ENCODE measurements around the gene CAB39L.

CAB39L gene

GRCh38 chr13:49287995-49288394 lies 155.9 kb downstream of the CAB39L start:
- H3K27me3 ChIP-seq: no peaks in the 10 kb centered on the region
- peaks cover 82% of the 10 kb centered on the region for H3K36me3 ChIP-seq
- H3K4me3 ChIP-seq (ENCODE audit: low read depth in 1 of 2, low read length in 1 of 2): no peak overlapping the region
- no peaks in the 10 kb centered on the region for H3K9me3 ChIP-seq
- no peak for TF ChIP-seq CTCF (IDR thresholded peaks at IDR 0.05)
- H3K27ac ChIP-seq: no peak overlapping the region
- H3K4me1 ChIP-seq (ENCODE audit: control insufficient read depth in 1 of 2, insufficient read depth in 1 of 2, low read depth in 1 of 2, low read length in 1 of 2): no peaks in the 10 kb centered on the region

GRCh38 chr13:49279885-49280284 lies 164.0 kb downstream of the CAB39L start:
- peaks cover 55% of the 10 kb centered on the region for H3K36me3 ChIP-seq
- no peaks in the 10 kb centered on the region for H3K27me3 ChIP-seq
- no peaks in the 10 kb centered on the region for H3K9me3 ChIP-seq
- no peak for TF ChIP-seq CTCF (IDR thresholded peaks at IDR 0.05)
- H3K4me1 ChIP-seq (ENCODE audit: control insufficient read depth in 1 of 2, insufficient read depth in 1 of 2, low read depth in 1 of 2, low read length in 1 of 2): peaks cover 0 to 10% of the 10 kb centered on the region in 2 experiments
- H3K27ac ChIP-seq: no peak overlapping the region
- H3K4me3 ChIP-seq (ENCODE audit: low read depth in 1 of 2, low read length in 1 of 2): no peak overlapping the region

- Histone ChIP-seq H3K27me3 (no peaks in the 10 kb centered on the region), H3K4me3 (ENCODE audit: low read depth in 1 of 2, low read length in 1 of 2) (no peak overlapping the region), H3K27ac (no peak overlapping the region), H3K36me3 (peaks cover 55% of the 10 kb centered on the region), H3K4me1 (ENCODE audit: control insufficient read depth in 1 of 2, insufficient read depth in 1 of 2, low read depth in 1 of 2, low read length in 1 of 2) (peaks cover 0 to 10% of the 10 kb centered on the region in 2 experiments), H3K9me3 (no peaks in the 10 kb centered on the region)
- no peak for TF ChIP-seq CTCF (IDR thresholded peaks at IDR 0.05)
Measured at GRCh38 chr13:49279112-49279511, 164.8 kb downstream of the CAB39L start.

GRCh38 chr13:49278211-49278610 lies 165.7 kb downstream of the CAB39L start:
- H3K36me3 ChIP-seq: peaks cover 47% of the 10 kb centered on the region
- no peaks in the 10 kb centered on the region for H3K9me3 ChIP-seq
- H3K27me3 ChIP-seq: no peaks in the 10 kb centered on the region
- H3K4me1 ChIP-seq (ENCODE audit: control insufficient read depth in 1 of 2, insufficient read depth in 1 of 2, low read depth in 1 of 2, low read length in 1 of 2): peaks cover 0 to 10% of the 10 kb centered on the region in 2 experiments
- H3K4me3 ChIP-seq (ENCODE audit: low read depth in 1 of 2, low read length in 1 of 2): no peak overlapping the region
- no peak for TF ChIP-seq CTCF (IDR thresholded peaks at IDR 0.05)
- peak overlapping the region; percentile 2 for H3K27ac ChIP-seq

- Histone ChIP-seq H3K9me3 (no peaks in the 10 kb centered on the region), H3K4me3 (ENCODE audit: low read depth in 1 of 2, low read length in 1 of 2) (no peak overlapping the region), H3K27ac (no peak overlapping the region)
Measured at GRCh38 chr13:49272296-49272695, 171.6 kb downstream of the CAB39L start.

More at GRCh38 chr13:49272296-49272695, 171.6 kb downstream of the CAB39L start:
- H3K4me1 ChIP-seq (ENCODE audit: control insufficient read depth in 1 of 2, insufficient read depth in 1 of 2, low read depth in 1 of 2, low read length in 1 of 2): no peaks in the 10 kb centered on the region
- peaks cover 44% of the 10 kb centered on the region for H3K36me3 ChIP-seq
- H3K27me3 ChIP-seq: no peaks in the 10 kb centered on the region
- no peak for TF ChIP-seq CTCF (IDR thresholded peaks at IDR 0.05)

All from neutrophil (primary cell).